HL-60/S4 treated with retinoic acid at 250 ng/mL for 4 days and 3 days (cell line): ENCODE data around the gene GRID1.
"Not testable (repeated sequence)": the region's sequence is repeated elsewhere in the genome, so short reads cannot be mapped to it uniquely, and the experiment has no call there.

ENCODE experiments used
- in situ Hi-C: fragments of 300-500 bp; cut with MboI; formaldehyde crosslinking; loops from 2 replicates; pipeline ENCODE4 v1.7.0; 2022; ENCODE audit warnings: low sequenced_read_pairs

GRID1 gene

GRCh38 chr10:86256690-86257315 is 109.8 kb downstream of the GRID1 start:
- in situ Hi-C loops: no loop called here

GRCh38 chr10:86255405-86256251 is 111.0 kb downstream of the GRID1 start:
- in situ Hi-C loops: no loop called here

- in situ Hi-C loops: no loop called here
Measured at GRCh38 chr10:86254526-86255174, 111.9 kb downstream of the GRID1 start.

GRCh38 chr10:86254081-86254480 is 112.5 kb downstream of the GRID1 start:
- in situ Hi-C loops: no loop called here

GRCh38 chr10:86253091-86254072 is 113.2 kb downstream of the GRID1 start:
- in situ Hi-C loops: no loop called here

- in situ Hi-C loops: no loop called here
Measured at GRCh38 chr10:86252556-86252955, 114.0 kb downstream of the GRID1 start.

GRCh38 chr10:86252079-86252478 is 114.5 kb downstream of the GRID1 start:
- in situ Hi-C loops: no loop called here

GRCh38 chr10:86251426-86251825 is 115.2 kb downstream of the GRID1 start:
- in situ Hi-C loops: no loop called here

GRCh38 chr10:86250399-86250798 is 116.2 kb downstream of the GRID1 start:
- in situ Hi-C loops: no loop called here

- in situ Hi-C loops: no loop called here
Measured at GRCh38 chr10:86249794-86250193, 116.8 kb downstream of the GRID1 start.

- in situ Hi-C loops: no loop called here
Measured at GRCh38 chr10:86248062-86248461, 118.5 kb downstream of the GRID1 start.

- in situ Hi-C loops: no loop called here
Measured at GRCh38 chr10:86247588-86247987, 119.0 kb downstream of the GRID1 start.

- in situ Hi-C loops: no loop called here
Measured at GRCh38 chr10:86247073-86247472, 119.5 kb downstream of the GRID1 start.

GRCh38 chr10:86246279-86246940 is 120.2 kb downstream of the GRID1 start:
- in situ Hi-C loops: no loop called here

- in situ Hi-C loops: no loop called here
Measured at GRCh38 chr10:86245015-86245394, 121.6 kb downstream of the GRID1 start.

GRCh38 chr10:86244297-86245014 is 122.1 kb downstream of the GRID1 start:
- in situ Hi-C loops: no loop called here

GRCh38 chr10:86243651-86244155 is 122.9 kb downstream of the GRID1 start:
- in situ Hi-C loops: no loop called here

- in situ Hi-C loops: no loop called here
Measured at GRCh38 chr10:86242761-86243160, 123.8 kb downstream of the GRID1 start.

GRCh38 chr10:86238089-86238488 is 128.5 kb downstream of the GRID1 start:
- in situ Hi-C loops: not testable (repeated sequence)
